ENCODE measurements around the gene INHBA. TPM values are rescaled to one million over a fixed set of nuclear protein-coding genes. Genes with fewer than 3 reads are reported as not detected.

INHBA gene
- total RNA-seq (2014; rRNA removed; shearing (Covaris generic)) (not detected in 2 replicates), total RNA-seq (2022) (not detected in 2 replicates), Bru-seq, nascent RNA (percentile 18 among the genes with signal in this experiment), BruChase-seq, experiment 1, labeled RNA remaining after a 6-hour chase (percentile 13 among the genes with signal in this experiment), BruChase-seq, experiment 2, labeled RNA remaining after a 2-hour chase (percentile 15 among the genes with signal in this experiment)
- long read RNA-seq: 0 reads

- no peak within 1 kb of the TSS for H3K4me3 ChIP-seq (ENCODE audit: low read depth, low read length, poor library complexity, severe bottlenecking)
- H3K4me2 ChIP-seq (ENCODE audit: low read length): no peak within 1 kb of the TSS
- no peak for DNase-seq (ENCODE audit: low spot score)
- TF ChIP-seq EZH2phosphoT487 (IDR thresholded peaks at IDR 0.05; ENCODE audit: borderline replicate concordance, low read depth, low read length) (no peak), CTCF (conservative IDR thresholded peaks at IDR 0.05; ENCODE audit: low read length) (no peak)
- BruUV-seq (replicated peaks): no TSS peak
- H3K4me1 ChIP-seq (ENCODE audit: insufficient read depth, low read length, poor library complexity, severe bottlenecking): peaks cover 5% of the 10 kb centered on the region
- intact Hi-C loops (cut with micrococcal nuclease; ENCODE audit: unreplicated experiment): loop anchor here (10.0 kb wide), 1 partner anchor 1378 kb away; no protein-coding TSS in a partner anchor
- no peaks in the 10 kb centered on the region for H3K36me3 ChIP-seq (ENCODE audit: insufficient read depth, low read length)
- H3K9me2 ChIP-seq (ENCODE audit: insufficient read depth, low read length): no peaks in the 10 kb centered on the region
- no peaks in the 10 kb centered on the region for H4K20me1 ChIP-seq (ENCODE audit: insufficient read depth, low read length)
- H3K27ac ChIP-seq (ENCODE audit: low read depth, low read length, poor library complexity, severe bottlenecking): no peak within 1 kb of the TSS
- H3K9me3 ChIP-seq (ENCODE audit: low read length): no peaks in the 10 kb centered on the region
- ChIA-PET POLR2A (interaction anchor here (0.6 kb wide), 1 partner anchor 207 kb away, joined by 3 read pairs; no protein-coding TSS in a partner anchor), CTCF (ENCODE audit: unreplicated experiment) (no interaction called here)
- no peaks in the 10 kb centered on the region for H3K79me2 ChIP-seq (ENCODE audit: insufficient read depth, low read depth, low read length)
- no peak within 1 kb of the TSS for H2AFZ ChIP-seq (ENCODE audit: low read length)
These were observed at the start of gene INHBA for GRCh38 chr7:41702635-41703371. INHBA (minus strand) TSS chr7:41703090; CDS start chr7:41700374, 2,716 bp downstream.

- Histone ChIP-seq H3K4me1 (ENCODE audit: insufficient read depth, low read length, poor library complexity, severe bottlenecking) (no peaks in the 10 kb centered on the region), H3K4me2 (ENCODE audit: low read length) (no peak overlapping the region), H3K79me2 (ENCODE audit: insufficient read depth, low read depth, low read length) (no peaks in the 10 kb centered on the region), H2AFZ (ENCODE audit: low read length) (no peak overlapping the region), H3K36me3 (ENCODE audit: insufficient read depth, low read length) (no peaks in the 10 kb centered on the region), H3K9me3 (ENCODE audit: low read length) (peaks cover 26% of the 10 kb centered on the region), H3K27ac (ENCODE audit: low read depth, low read length, poor library complexity, severe bottlenecking) (no peak overlapping the region), H3K4me3 (ENCODE audit: low read depth, low read length, poor library complexity, severe bottlenecking) (no peak overlapping the region), H3K9me2 (ENCODE audit: insufficient read depth, low read length) (no peaks in the 10 kb centered on the region), H4K20me1 (ENCODE audit: insufficient read depth, low read length) (no peaks in the 10 kb centered on the region)
- no TSS peak for BruUV-seq (replicated peaks)
- ChIA-PET POLR2A (no interaction called here), CTCF (ENCODE audit: unreplicated experiment) (no interaction called here)
- no peak for DNase-seq (ENCODE audit: low spot score)
- intact Hi-C loops (cut with micrococcal nuclease; ENCODE audit: unreplicated experiment): no loop called here
- no peak for TF ChIP-seq CTCF (conservative IDR thresholded peaks at IDR 0.05; ENCODE audit: low read length)
- no peak for TF ChIP-seq EZH2phosphoT487 (IDR thresholded peaks at IDR 0.05; ENCODE audit: borderline replicate concordance, low read depth, low read length)
These were observed 49.7 kb upstream of the INHBA start for GRCh38 chr7:41752615-41753014.
